HG03103 (cell line): Measurements from ENCODE around the gene DYSF.

ENCODE experiments used
- ATAC-seq: cut with Tn5 transposase; IDR thresholded peaks from one replicate; pipeline ENCODE4 v1.9.1; 2021; ENCODE audit warnings: low read depth; ENCODE audit not compliant: unreplicated experiment

DYSF gene

DNA sequence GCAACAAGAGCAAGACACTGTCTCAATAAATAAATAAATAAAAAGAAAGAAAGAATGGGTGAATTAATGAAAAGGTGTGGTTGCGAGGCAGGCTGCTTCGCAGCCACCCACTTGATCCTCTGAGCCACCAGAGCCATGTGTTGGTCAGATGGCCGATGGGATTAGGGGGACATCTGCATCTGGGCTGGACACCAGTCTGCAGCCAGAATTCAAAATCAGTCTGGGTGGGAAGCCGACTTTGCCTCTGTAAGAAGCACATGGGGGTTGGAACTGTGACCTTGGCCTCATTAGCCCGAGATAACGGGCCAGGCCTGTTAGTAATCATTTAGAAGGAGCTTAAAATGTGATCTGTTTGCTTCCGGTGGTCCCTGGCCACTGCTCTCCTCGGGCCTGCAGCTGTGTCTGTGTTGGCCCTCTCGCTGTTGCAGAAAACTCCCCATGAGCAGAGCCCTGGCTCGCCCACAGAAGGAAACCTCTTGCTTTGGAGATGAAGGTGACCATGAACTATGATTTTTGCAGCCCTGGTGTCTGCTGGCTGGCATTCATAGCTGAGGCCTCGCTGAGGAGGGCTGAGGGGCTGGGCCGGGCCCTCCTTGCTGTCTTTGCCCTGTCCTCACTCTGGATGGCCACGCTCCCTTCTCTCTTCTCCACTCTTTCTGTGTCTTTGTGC, 94.4 kb downstream of the DYSF start:
- no peak for ATAC-seq

GRCh38 chr2:71548646-71549425, 95.5 kb downstream of the DYSF start:
- ATAC-seq, result no peak

- ATAC-seq, result no peak
Observed at GRCh38 chr2:71550801-71551630, 97.7 kb downstream of the DYSF start.

DNA sequence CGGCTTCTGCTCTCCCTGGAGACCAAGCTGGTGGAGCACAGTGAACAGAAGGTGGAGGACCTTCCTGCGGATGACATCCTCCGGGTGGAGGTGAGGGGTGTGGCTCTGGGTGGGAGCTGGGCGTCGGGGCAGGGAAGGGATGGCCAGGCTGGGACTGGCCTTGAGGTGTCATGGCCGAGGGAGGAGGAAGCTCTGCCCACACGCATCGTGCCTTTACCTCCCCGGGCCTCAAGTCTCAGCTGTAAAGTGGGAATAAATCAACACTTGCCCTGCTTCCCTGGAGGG, 98.2 kb downstream of the DYSF start:
- no peak for ATAC-seq

- ATAC-seq, result no peak
Observed at GRCh38 chr2:71552356-71552755, 99.0 kb downstream of the DYSF start.

DNA sequence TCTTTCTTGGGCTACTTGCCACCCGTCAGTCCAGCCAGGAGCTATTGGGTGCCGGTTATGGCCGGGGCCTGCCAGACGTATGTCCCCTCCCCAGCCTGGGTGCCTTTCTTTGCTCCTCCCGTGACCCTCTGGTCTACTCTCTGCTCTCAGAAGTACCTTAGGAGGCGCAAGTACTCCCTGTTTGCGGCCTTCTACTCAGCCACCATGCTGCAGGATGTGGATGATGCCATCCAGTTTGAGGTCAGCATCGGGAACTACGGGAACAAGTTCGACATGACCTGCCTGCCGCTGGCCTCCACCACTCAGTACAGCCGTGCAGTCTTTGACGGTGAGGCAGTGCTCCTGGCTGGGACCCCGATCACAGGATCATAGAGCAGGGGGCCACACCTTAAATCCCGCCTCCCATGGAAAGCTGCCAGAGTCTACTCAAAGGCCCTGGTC, 99.5 kb downstream of the DYSF start:
- no peak for ATAC-seq

- no peak for ATAC-seq
Observed at GRCh38 chr2:71554028-71554705, 100.8 kb downstream of the DYSF start.

GRCh38 chr2:71554706-71555056, 101.3 kb downstream of the DYSF start:
- ATAC-seq, result no peak

DNA sequence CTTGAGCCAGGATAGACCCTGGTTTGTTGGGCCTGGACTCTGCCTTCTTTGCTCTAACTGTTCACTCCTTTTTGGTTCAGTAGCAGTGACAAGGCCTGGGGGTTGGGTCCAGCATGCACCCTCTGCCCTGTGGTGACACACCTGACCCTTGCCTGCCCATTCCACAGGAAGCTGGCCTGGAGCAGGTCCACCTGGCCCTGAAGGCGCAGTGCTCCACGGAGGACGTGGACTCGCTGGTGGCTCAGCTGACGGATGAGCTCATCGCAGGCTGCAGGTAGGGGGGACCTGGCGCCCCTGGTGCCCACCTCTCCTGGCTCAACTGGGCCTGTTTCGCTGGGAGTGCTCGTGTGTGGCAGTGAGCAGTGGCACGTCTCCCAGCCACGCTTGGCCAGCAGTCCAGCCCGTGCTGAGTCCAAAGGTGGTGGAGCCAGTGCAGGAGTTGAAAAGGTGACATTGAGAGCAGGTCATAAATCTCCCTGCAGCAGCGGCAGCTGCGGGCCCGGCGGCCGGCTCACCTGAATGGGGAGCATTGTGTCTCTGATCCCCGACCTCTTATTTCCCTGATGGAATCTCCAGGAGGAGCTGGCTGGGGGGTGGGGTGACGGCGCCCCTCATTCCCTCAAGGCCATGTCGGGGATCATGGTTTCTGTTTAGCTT, 102.6 kb downstream of the DYSF start:
- ATAC-seq, result no peak

GRCh38 chr2:71556692-71557250, 103.4 kb downstream of the DYSF start:
- ATAC-seq, result no peak

GRCh38 chr2:71557321-71557720, 104.0 kb downstream of the DYSF start:
- no peak for ATAC-seq

GRCh38 chr2:71558300-71559051, 105.1 kb downstream of the DYSF start:
- no peak for ATAC-seq

GRCh38 chr2:71559080-71559827, 105.9 kb downstream of the DYSF start:
- ATAC-seq, result no peak

DNA sequence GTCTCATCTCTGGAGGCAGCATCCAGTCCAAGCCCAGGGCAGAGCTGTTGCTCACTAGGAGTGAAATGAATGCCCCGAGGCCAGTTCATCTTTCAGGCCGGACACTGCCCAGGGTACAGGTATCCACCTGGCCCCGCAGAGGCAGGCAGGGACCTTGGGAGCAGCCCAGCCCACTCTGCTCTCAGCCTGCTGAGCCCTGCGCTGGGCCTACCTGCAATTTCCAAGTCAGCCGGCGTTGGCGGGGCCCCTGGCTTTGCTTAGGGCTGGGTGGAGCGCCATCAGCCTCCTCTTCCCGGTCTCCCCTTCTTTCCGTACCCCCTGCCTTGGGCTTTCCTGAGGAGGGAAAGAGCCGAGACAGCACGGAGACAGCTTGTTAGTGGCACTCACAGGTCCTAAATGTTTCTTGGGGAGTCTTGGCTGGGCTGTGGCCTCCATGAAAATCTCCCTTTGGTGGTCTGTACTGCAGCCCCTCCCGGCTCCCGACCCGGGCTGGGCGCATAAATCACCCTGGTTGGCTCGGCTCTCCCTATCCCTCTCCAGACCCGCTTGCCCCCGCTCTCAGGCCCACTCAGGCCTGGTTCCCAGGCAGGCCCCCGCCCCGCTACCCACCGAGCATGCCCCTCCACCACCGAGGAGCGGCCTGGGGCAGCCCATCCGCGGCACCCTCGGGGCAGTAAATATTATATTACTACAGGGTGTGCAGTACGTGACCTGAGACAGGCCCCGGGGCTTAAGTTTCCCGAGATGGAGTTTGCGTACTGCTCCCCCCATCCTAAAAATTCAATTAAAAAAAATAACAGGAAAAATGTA, 106.7 kb downstream of the DYSF start:
- no peak for ATAC-seq

DNA sequence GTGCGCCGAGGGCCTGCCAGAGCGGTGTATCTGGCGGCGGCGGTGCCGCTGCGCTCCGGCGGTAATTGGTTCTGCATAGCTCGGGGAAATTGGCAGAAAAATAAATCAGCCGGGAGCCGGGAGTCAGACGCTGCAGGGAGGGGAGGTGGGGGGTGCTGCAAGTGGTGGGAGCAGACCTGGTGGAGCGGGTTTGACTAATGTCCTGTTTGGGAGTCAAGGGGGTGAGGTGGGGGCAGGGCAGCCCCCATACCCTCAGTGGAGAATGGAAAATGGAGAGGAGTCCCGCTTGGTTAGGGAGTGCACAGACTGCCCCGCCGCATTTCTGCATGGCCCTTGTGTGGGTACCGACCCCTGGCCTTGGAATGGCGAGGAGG, 107.3 kb downstream of the DYSF start:
- ATAC-seq, result no peak

DNA sequence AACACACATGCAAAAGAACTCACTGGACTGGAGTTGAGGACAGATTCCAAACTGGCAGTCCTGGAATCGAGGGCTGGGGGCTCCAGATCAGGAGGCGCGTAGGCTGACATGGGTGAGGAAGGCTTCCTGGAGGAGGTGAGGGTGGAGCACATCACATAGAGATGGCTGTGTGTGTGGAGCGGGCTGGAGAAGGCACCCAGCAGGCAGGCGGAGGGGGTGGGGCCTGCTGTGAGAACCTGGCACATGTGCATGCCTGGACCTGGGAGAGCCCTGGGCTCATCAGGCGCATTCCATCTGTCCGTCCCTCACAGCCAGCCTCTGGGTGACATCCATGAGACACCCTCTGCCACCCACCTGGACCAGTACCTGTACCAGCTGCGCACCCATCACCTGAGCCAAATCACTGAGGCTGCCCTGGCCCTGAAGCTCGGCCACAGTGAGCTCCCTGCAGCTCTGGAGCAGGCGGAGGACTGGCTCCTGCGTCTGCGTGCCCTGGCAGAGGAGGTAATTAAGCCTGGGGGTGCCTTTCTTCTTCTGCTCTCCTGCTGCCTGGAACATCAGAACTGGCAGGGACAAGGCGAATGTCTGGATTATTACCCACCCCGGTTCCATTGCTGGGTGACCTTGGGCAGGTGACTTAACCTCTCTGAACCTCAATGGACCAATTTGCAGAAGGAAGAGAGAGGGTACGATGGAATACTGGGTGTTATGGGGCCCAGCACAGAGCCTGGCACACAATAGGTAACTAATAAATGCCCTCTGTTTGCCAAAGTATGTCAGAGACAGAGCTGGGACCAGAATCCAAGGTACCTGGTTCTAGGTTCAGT, 108.3 kb downstream of the DYSF start:
- ATAC-seq, result no peak

- no peak for ATAC-seq
Observed at GRCh38 chr2:71562518-71562917, 109.2 kb downstream of the DYSF start.
